Activated CD4-positive, alpha-beta memory T cell treated with anti-CD3 and anti-CD28 coated beads, Interleukin-2, amount 10 ng/mL, durations not matched to agents 7 days and 5 days (primary cell): ENCODE measurements around the gene RNGTT. TPM values are rescaled to one million over a fixed set of nuclear protein-coding genes. Genes with fewer than 3 reads are reported as not detected.

Experiments
- CTCF ChIA-PET: fragments of 350-600 bp; sonication (Branson Sonifier 250); formaldehyde crosslinking; loops from one replicate; lab custom pipeline; 2021; ENCODE audit warnings: antibody characterized with exemption, inconsistent platforms; lab: Charles Lee
- POLR2A ChIA-PET: fragments of 350-600 bp; sonication (Branson Sonifier 250); formaldehyde crosslinking; loops from one replicate; lab custom pipeline; 2021; ENCODE audit warnings: antibody characterized with exemption; lab: Charles Lee
- DNase-seq: peaks from one replicate; pipeline ENCODE4 v3.0.0-alpha.2; 2020
- H3K27ac Mint-ChIP-seq: one replicate; pipeline ENCODE4 v1.8.0; 2021; ENCODE audit warnings: mild to moderate bottlenecking, mixed read lengths
- H3K27me3 Mint-ChIP-seq: one replicate; pipeline ENCODE4 v1.8.0; 2021; ENCODE audit warnings: mixed read lengths
- H3K36me3 Mint-ChIP-seq: one replicate; pipeline ENCODE4 v1.8.0; 2021; ENCODE audit warnings: low read depth, mixed read lengths
- H3K4me1 Mint-ChIP-seq: one replicate; pipeline ENCODE4 v1.8.0; 2021; ENCODE audit warnings: mixed read lengths
- H3K4me3 Mint-ChIP-seq: one replicate; pipeline ENCODE4 v1.8.0; 2021; ENCODE audit warnings: mild to moderate bottlenecking, mixed read lengths
- H3K9me3 Mint-ChIP-seq: one replicate; pipeline ENCODE4 v1.8.0; 2021; ENCODE audit warnings: mixed read lengths
- total RNA-seq, 2 experiments: library from RNA; stranded (reverse); gene quantifications; one replicate each; pipeline ENCODE4 v1.2.3, GENCODE V29; 2021

RNGTT gene
- total RNA-seq, 2 experiments from 2014 or later, result 18.6 TPM

DNA sequence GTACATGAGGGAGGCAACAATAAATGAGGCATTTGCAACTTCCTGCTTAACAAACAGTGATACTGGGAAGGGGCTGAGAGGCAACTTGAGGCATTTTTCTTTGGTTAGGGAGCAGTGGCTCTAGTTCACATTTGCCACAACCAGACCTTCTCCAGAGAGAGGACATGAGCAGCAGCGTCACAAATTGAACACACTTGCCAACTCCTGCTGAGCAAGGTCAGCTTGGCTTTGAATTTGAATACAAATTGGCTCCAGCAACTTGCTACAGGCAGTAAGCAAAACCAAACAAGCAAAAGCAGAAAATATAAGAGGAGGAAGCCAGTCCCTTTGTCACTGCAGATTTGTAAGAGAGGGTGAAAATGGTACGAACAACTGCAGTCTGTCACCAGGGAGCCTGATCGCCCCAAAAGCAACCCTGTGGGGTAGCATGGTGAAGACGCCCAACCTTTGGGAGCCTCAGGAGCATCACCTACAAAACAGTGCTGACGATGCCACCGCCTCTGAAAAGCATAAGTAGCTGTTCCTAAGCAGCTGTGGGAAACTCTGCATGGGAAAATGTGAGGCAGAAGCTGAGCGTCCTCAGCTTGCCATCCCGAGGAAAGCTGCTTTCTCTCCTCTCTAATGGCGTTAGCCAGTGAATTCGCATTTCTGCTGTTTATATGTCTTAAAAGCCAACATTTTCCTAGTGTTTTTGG lies 378.7 kb downstream of the RNGTT start:
- no peak for DNase-seq
- POLR2A ChIA-PET, result no interaction called here
- no peak overlapping the region for H3K27ac Mint-ChIP-seq
- H3K27me3 Mint-ChIP-seq, result peaks cover 7% of the 10 kb centered on the region
- H3K36me3 Mint-ChIP-seq, result no peaks in the 10 kb centered on the region
- no peak overlapping the region for H3K4me3 Mint-ChIP-seq
- CTCF ChIA-PET, result no interaction called here
- H3K9me3 Mint-ChIP-seq, result peaks cover 3% of the 10 kb centered on the region
- H3K4me1 Mint-ChIP-seq, result no peaks in the 10 kb centered on the region

DNA sequence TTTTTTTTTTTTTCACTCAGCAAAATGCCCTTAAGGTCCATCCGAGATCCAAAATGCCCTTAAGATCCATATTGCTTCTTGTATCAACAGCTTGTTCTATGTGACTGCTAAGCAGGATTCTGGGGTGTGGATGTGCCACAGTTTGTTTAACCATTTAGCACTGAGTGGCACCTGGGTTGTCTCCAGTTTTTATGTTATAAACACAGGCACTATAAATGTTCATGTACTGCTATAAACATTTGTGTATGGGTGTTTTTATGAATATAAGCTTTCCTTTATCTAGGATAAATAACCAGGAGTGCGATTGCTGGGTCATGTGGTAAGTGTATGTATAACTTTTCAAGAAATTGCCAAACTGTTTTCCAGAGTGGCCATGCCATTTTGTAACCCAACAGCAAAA lies 386.0 kb downstream of the RNGTT start:
- H3K4me1 Mint-ChIP-seq, result no peaks in the 10 kb centered on the region
- ChIA-PET POLR2A (no interaction called here), CTCF (no interaction called here)
- H3K27me3 Mint-ChIP-seq, result peaks cover 6% of the 10 kb centered on the region
- no peaks in the 10 kb centered on the region for H3K36me3 Mint-ChIP-seq
- DNase-seq, result no peak
- H3K27ac Mint-ChIP-seq, result no peak overlapping the region
- H3K4me3 Mint-ChIP-seq, result no peak overlapping the region
- no peaks in the 10 kb centered on the region for H3K9me3 Mint-ChIP-seq

DNA sequence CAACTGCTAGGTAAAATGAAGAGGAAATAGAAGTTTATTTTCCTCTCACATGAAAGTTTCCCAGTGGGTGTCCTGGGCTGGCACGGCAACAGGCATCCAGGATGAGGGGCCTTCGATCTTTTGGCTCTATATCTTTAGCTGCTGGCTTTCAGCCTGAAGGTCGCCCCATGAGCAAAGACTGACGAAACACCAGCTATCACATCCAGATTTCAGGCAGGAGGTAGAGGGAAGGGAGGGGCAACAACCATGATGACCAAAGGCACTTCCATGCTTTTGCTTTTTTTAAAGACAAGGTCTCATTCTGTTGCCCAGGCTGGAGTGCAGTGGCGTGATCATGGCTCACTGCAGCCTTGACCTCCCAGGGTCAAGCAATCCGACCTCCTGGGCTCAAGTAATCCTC lies 387.9 kb downstream of the RNGTT start:
- ChIA-PET POLR2A (no interaction called here), CTCF (no interaction called here)
- Mint-ChIP-seq H3K27me3 (peaks cover 3% of the 10 kb centered on the region), H3K27ac (no peak overlapping the region), H3K9me3 (peaks cover 2% of the 10 kb centered on the region), H3K4me1 (no peaks in the 10 kb centered on the region), H3K36me3 (no peaks in the 10 kb centered on the region), H3K4me3 (no peak overlapping the region)
- no peak for DNase-seq

DNA sequence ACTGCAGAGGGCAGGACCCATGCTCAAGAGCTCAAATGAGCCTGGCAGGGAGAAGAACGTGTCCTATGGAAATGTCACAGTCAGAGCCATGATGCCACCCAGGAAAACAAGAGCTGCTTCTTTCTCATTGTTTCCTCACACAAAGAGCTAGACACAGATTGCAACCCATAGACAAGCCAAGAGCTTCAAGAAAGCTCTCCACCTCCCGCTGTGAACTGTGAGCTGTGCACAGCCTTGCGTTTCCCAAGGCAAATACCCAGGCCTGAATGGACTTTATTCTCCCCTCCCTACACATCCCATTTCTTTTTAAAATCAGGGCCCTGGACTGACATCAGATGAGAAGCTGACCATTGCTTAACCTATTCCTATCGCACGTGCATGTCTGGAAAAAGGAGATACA lies 388.8 kb downstream of the RNGTT start:
- CTCF ChIA-PET, result no interaction called here
- no peak for DNase-seq
- H3K4me1 Mint-ChIP-seq, result no peaks in the 10 kb centered on the region
- peaks cover 6% of the 10 kb centered on the region for H3K9me3 Mint-ChIP-seq
- POLR2A ChIA-PET, result no interaction called here
- H3K36me3 Mint-ChIP-seq, result no peaks in the 10 kb centered on the region
- H3K4me3 Mint-ChIP-seq, result no peak overlapping the region
- H3K27ac Mint-ChIP-seq, result no peak overlapping the region
- peaks cover 2% of the 10 kb centered on the region for H3K27me3 Mint-ChIP-seq

GRCh38 chr6:88574031-88574430 lies 389.4 kb downstream of the RNGTT start:
- Mint-ChIP-seq H3K9me3 (peaks cover 13% of the 10 kb centered on the region), H3K27ac (no peak overlapping the region), H3K4me1 (no peaks in the 10 kb centered on the region), H3K36me3 (no peaks in the 10 kb centered on the region), H3K4me3 (no peak overlapping the region), H3K27me3 (peaks cover 2% of the 10 kb centered on the region)
- DNase-seq, result no peak
- CTCF ChIA-PET, result no interaction called here
- POLR2A ChIA-PET, result no interaction called here

DNA sequence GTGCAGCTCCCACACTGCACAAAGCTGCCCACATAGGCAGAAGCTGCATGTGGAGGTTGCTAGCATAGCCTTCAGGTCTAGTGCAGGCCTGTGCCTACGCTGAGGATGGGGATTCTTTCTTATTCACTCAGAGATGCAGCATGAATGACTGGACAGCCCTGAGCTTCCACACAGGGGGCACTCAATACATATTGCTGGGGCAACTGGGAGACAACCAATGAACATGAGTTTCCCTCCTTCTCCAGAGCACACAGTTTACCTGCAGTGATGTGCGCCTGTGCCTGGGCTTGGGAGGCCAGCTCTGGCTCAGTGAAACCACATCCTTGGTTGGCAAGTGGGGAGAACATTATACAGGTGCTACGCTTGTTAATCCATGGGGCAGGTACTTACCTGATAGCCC lies 389.9 kb downstream of the RNGTT start:
- H3K27me3 Mint-ChIP-seq, result peaks cover 2% of the 10 kb centered on the region
- CTCF ChIA-PET, result no interaction called here
- POLR2A ChIA-PET, result no interaction called here
- peaks cover 14% of the 10 kb centered on the region for H3K9me3 Mint-ChIP-seq
- H3K36me3 Mint-ChIP-seq, result no peaks in the 10 kb centered on the region
- no peaks in the 10 kb centered on the region for H3K4me1 Mint-ChIP-seq
- no peak overlapping the region for H3K4me3 Mint-ChIP-seq
- no peak overlapping the region for H3K27ac Mint-ChIP-seq
- DNase-seq, result no peak

- peaks cover 14% of the 10 kb centered on the region for H3K9me3 Mint-ChIP-seq
- CTCF ChIA-PET, result no interaction called here
- H3K27ac Mint-ChIP-seq, result no peak overlapping the region
Observed at GRCh38 chr6:88572449-88573139, 390.8 kb downstream of the RNGTT start.

GRCh38 chr6:88569959-88570358 lies 393.5 kb downstream of the RNGTT start:
- no peak overlapping the region for H3K27ac Mint-ChIP-seq
- H3K36me3 Mint-ChIP-seq, result no peaks in the 10 kb centered on the region
- ChIA-PET POLR2A (no interaction called here), CTCF (no interaction called here)
- peaks cover 14% of the 10 kb centered on the region for H3K9me3 Mint-ChIP-seq
- no peak overlapping the region for H3K4me3 Mint-ChIP-seq
- DNase-seq, result no peak
- no peaks in the 10 kb centered on the region for H3K4me1 Mint-ChIP-seq
- no peaks in the 10 kb centered on the region for H3K27me3 Mint-ChIP-seq

More at GRCh38 chr6:88572449-88573139, 390.8 kb downstream of the RNGTT start:
- Mint-ChIP-seq H3K4me1 (no peaks in the 10 kb centered on the region), H3K4me3 (no peak overlapping the region), H3K27me3 (no peaks in the 10 kb centered on the region), H3K36me3 (no peaks in the 10 kb centered on the region)
- POLR2A ChIA-PET, result no interaction called here
- no peak for DNase-seq

- Mint-ChIP-seq H3K27ac (no peak overlapping the region), H3K9me3 (peaks cover 14% of the 10 kb centered on the region), H3K27me3 (no peaks in the 10 kb centered on the region), H3K36me3 (no peaks in the 10 kb centered on the region), H3K4me3 (no peak overlapping the region), H3K4me1 (no peaks in the 10 kb centered on the region)
- DNase-seq, result no peak
- ChIA-PET CTCF (no interaction called here), POLR2A (no interaction called here)
Observed at GRCh38 chr6:88567696-88568095, 395.7 kb downstream of the RNGTT start.

- Mint-ChIP-seq H3K27ac (no peak overlapping the region), H3K9me3 (peaks cover 14% of the 10 kb centered on the region), H3K36me3 (no peaks in the 10 kb centered on the region), H3K4me1 (no peaks in the 10 kb centered on the region), H3K4me3 (no peak overlapping the region), H3K27me3 (no peaks in the 10 kb centered on the region)
- ChIA-PET POLR2A (no interaction called here), CTCF (no interaction called here)
- DNase-seq, result no peak
Observed at GRCh38 chr6:88566746-88567534, 396.5 kb downstream of the RNGTT start.

- Mint-ChIP-seq H3K9me3 (peaks cover 13% of the 10 kb centered on the region), H3K36me3 (no peaks in the 10 kb centered on the region), H3K27me3 (no peaks in the 10 kb centered on the region), H3K4me1 (no peaks in the 10 kb centered on the region), H3K27ac (no peak overlapping the region), H3K4me3 (no peak overlapping the region)
- ChIA-PET CTCF (no interaction called here), POLR2A (no interaction called here)
- DNase-seq, result no peak
Observed at GRCh38 chr6:88565836-88566235, 397.6 kb downstream of the RNGTT start.

DNA sequence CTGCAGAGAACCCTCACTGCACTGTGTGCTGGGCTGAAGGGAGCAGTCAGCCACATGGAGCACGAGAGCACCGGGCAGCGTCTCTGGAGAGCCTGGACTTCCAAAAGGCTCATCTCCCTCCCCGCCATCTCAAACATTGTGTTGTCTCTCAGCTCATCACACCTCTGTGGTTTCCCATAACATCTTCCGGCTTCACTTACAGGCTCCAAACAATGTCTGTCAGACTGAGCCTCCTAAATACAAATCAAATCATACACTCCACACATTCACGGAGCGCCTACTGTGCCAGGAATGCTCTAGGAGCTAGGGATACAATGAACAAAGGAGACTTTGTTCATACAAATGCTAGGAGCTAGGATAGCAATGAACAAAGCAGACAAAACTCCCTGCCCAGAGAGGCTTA lies 398.0 kb downstream of the RNGTT start:
- Mint-ChIP-seq H3K27me3 (no peaks in the 10 kb centered on the region), H3K4me1 (no peaks in the 10 kb centered on the region), H3K4me3 (no peak overlapping the region), H3K27ac (no peak overlapping the region), H3K9me3 (peaks cover 12% of the 10 kb centered on the region), H3K36me3 (no peaks in the 10 kb centered on the region)
- CTCF ChIA-PET, result no interaction called here
- POLR2A ChIA-PET, result no interaction called here
- no peak for DNase-seq

DNA sequence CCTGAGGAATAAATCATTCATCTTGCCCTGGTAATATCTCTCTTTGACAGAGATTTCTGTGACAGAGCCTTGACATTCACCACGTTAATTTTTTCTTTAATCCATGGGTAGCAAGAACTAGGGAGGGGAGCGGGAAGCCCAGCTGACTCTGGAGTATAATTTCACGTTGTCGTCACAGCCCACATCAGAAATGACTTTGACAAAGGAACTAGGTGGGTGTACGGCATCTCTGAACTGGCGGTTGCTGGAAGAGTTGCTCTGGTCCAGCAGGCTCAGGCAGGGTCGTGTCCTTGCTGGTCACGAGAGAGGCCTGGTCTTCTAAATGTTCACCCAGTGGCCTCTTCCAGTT lies 400.2 kb downstream of the RNGTT start:
- no peak for DNase-seq
- no peaks in the 10 kb centered on the region for H3K4me1 Mint-ChIP-seq
- ChIA-PET CTCF (no interaction called here), POLR2A (no interaction called here)
- H3K4me3 Mint-ChIP-seq, result no peak overlapping the region
- no peak overlapping the region for H3K27ac Mint-ChIP-seq
- H3K27me3 Mint-ChIP-seq, result no peaks in the 10 kb centered on the region
- no peaks in the 10 kb centered on the region for H3K36me3 Mint-ChIP-seq
- no peaks in the 10 kb centered on the region for H3K9me3 Mint-ChIP-seq
